GM21447 (cell line): ENCODE data around the gene LDLRAD4.

ENCODE experiments used
- ATAC-seq: cut with Tn5 transposase; IDR thresholded peaks from one replicate; pipeline ENCODE4 v1.9.1; 2021; ENCODE audit not compliant: unreplicated experiment

LDLRAD4 gene

GRCh38 chr18:13380691-13381070, 162.1 kb downstream of the LDLRAD4 start:
- ATAC-seq = no peak

GRCh38 chr18:13381331-13381730, 162.8 kb downstream of the LDLRAD4 start:
- no peak for ATAC-seq

GRCh38 chr18:13381944-13382365, 163.4 kb downstream of the LDLRAD4 start:
- peak; percentile 42 for ATAC-seq

- peak; percentile 59 for ATAC-seq
Measured at GRCh38 chr18:13382366-13382953, 163.9 kb downstream of the LDLRAD4 start.

GRCh38 chr18:13382954-13383827, 164.6 kb downstream of the LDLRAD4 start:
- no peak for ATAC-seq

GRCh38 chr18:13386891-13387801, 168.6 kb downstream of the LDLRAD4 start:
- ATAC-seq = no peak

- no peak for ATAC-seq
Measured at GRCh38 chr18:13387855-13388548, 169.4 kb downstream of the LDLRAD4 start.

- no peak for ATAC-seq
Measured at GRCh38 chr18:13388586-13389490, 170.3 kb downstream of the LDLRAD4 start.

GRCh38 chr18:13389491-13390131, 171.1 kb downstream of the LDLRAD4 start:
- ATAC-seq = no peak

- no peak for ATAC-seq
Measured at GRCh38 chr18:13390196-13390595, 171.6 kb downstream of the LDLRAD4 start.

- no peak for ATAC-seq
Measured at GRCh38 chr18:13390711-13391110, 172.2 kb downstream of the LDLRAD4 start.

- ATAC-seq = no peak
Measured at GRCh38 chr18:13392029-13392750, 173.6 kb downstream of the LDLRAD4 start.

- no peak for ATAC-seq
Measured at GRCh38 chr18:13392899-13393298, 174.3 kb downstream of the LDLRAD4 start.

GRCh38 chr18:13393338-13393737, 174.8 kb downstream of the LDLRAD4 start:
- no peak for ATAC-seq

- ATAC-seq = no peak
Measured at GRCh38 chr18:13394801-13395200, 176.2 kb downstream of the LDLRAD4 start.

- no peak for ATAC-seq
Measured at GRCh38 chr18:13395577-13395976, 177.0 kb downstream of the LDLRAD4 start.

GRCh38 chr18:13397504-13398163, 179.1 kb downstream of the LDLRAD4 start:
- ATAC-seq = no peak

- no peak for ATAC-seq
Measured at GRCh38 chr18:13398631-13399030, 180.1 kb downstream of the LDLRAD4 start.
